Measurements from ENCODE around the gene RFPL3.
A peak's percentile ranks its signal among the peaks of the same experiment; 100 is the strongest.
"Not testable (repeated sequence)": the region's sequence is repeated elsewhere in the genome, so short reads cannot be mapped to it uniquely, and the experiment has no call there.

The RFPL3 gene

DNA sequence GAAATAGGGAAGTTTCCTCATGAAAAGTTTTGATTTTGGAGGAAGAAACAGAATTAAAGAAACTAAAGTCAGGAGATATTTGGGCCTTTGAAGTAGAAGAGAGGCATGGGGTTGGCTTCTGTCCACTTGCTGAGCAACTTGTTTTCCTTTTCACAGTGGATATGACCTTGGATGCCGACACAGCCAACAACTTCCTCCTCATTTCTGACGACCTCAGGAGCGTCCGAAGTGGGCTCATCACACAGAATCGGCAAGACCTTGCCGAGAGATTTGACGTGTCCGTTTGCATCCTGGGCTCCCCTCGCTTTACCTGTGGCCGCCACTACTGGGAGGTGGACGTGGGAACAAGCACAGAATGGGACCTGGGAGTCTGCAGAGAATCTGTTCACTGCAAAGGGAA is 2.4 kb downstream of the RFPL3 start:
- H3K36me3 ChIP-seq (ENCODE audit: control insufficient read depth, insufficient read depth, low read length) = not testable (repeated sequence)

DNA sequence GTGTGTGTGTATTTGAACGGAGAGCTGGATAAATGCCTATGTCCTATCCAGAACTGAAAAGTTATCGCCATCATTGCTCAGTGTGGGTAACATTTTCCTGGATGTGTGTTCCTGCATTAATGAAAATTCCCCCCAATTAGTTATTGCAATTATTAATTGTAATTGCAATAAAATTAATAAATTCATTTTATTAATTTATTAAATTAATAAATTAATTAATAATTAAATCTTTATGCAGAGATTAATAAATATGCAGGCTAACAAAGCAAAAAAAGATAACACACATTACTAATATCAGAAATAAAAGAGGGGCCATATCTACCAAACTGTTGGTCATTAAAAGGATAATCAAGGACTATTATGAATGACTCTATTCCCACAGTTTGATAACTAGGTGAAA is 3.6 kb downstream of the RFPL3 start:
- Histone ChIP-seq H3K9ac (ENCODE audit: low read length) (no peak overlapping the region), H3K18ac (ENCODE audit: low read length) (no peak overlapping the region), H3K27me3 (ENCODE audit: insufficient read depth, low read length, poor library complexity) (no peaks in the 10 kb centered on the region), H3K4me2 (ENCODE audit: low read length) (no peak overlapping the region), H3K4me3 (ENCODE audit: low read length) (no peak overlapping the region), H4K8ac (ENCODE audit: low read depth, low read length) (no peak overlapping the region), H2BK120ac (ENCODE audit: low read depth, low read length) (no peak overlapping the region), H2AK5ac (ENCODE audit: low read length) (no peak overlapping the region), H3K36me3 (ENCODE audit: control insufficient read depth, insufficient read depth, low read length) (no peaks in the 10 kb centered on the region), H3K79me1 (ENCODE audit: low read length) (no peaks in the 10 kb centered on the region), H3K56ac (ENCODE audit: low read length) (no peak overlapping the region), H3K23ac (ENCODE audit: low read length) (no peak overlapping the region), H3K79me2 (ENCODE audit: control insufficient read depth, insufficient read depth, low read length) (no peaks in the 10 kb centered on the region), H2BK5ac (ENCODE audit: low read length) (no peak overlapping the region), H3K4me1 (ENCODE audit: control insufficient read depth, low read depth, low read length) (no peaks in the 10 kb centered on the region), H3K4ac (ENCODE audit: low read depth, low read length) (no peak overlapping the region), H2BK15ac (replicated peaks; ENCODE audit: low read depth) (no peak overlapping the region), H4K5ac (ENCODE audit: low read length) (no peak overlapping the region), H3K27ac (ENCODE audit: low read depth, low read length) (no peak overlapping the region)
- WGBS (ENCODE audit: extremely low coverage, insufficient coverage, low lambda C conversion rate) = no CpG with 5 or more reads among the region's 2 CpGs
- no peak for DNase-seq

More for the DNA sequence above, 2.4 kb downstream of the RFPL3 start:
- H3K4me3 ChIP-seq (ENCODE audit: low read length); H3K4ac ChIP-seq (ENCODE audit: low read depth, low read length); H3K27me3 ChIP-seq (ENCODE audit: insufficient read depth, low read length, poor library complexity); H3K4me2 ChIP-seq (ENCODE audit: low read length); H3K9ac ChIP-seq (ENCODE audit: low read length); H2AK5ac ChIP-seq (ENCODE audit: low read length); H2BK5ac ChIP-seq (ENCODE audit: low read length); H3K23ac ChIP-seq (ENCODE audit: low read length); H4K5ac ChIP-seq (ENCODE audit: low read length); H3K27ac ChIP-seq (ENCODE audit: low read depth, low read length); H3K4me1 ChIP-seq (ENCODE audit: control insufficient read depth, low read depth, low read length); H3K79me1 ChIP-seq (ENCODE audit: low read length); H2BK15ac ChIP-seq (replicated peaks; ENCODE audit: low read depth); H2BK120ac ChIP-seq (ENCODE audit: low read depth, low read length); H3K56ac ChIP-seq (ENCODE audit: low read length); H3K79me2 ChIP-seq (ENCODE audit: control insufficient read depth, insufficient read depth, low read length); H3K18ac ChIP-seq (ENCODE audit: low read length); H4K8ac ChIP-seq (ENCODE audit: low read depth, low read length); DNase-seq: not testable (repeated sequence)
- WGBS (ENCODE audit: extremely low coverage, insufficient coverage, low lambda C conversion rate) = no CpG with 5 or more reads among the region's 11 CpGs

DNA sequence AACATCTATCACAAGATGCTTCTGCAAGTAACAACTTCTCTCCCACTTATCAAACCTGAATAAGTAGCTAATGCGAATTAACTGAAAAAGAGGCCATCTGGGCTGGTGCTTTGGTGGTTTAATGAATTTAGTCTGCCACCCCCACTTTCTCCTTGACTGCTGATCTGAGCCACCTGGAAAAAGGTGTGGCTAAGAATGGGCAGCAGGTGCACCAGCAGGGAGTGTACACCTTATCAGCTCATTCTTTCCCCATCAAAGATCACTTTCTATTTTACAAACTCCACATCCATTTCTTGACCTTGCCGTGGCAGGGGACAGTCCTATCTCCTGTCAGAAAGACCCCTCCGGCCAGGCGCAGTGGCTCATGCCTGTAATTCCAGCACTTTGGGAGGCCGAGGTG is 6.5 kb downstream of the RFPL3 start:
- Histone ChIP-seq H4K5ac (ENCODE audit: low read length) (no peak overlapping the region), H3K18ac (ENCODE audit: low read length) (no peak overlapping the region), H4K8ac (ENCODE audit: low read depth, low read length) (no peak overlapping the region), H3K79me2 (ENCODE audit: control insufficient read depth, insufficient read depth, low read length) (no peaks in the 10 kb centered on the region), H2BK120ac (ENCODE audit: low read depth, low read length) (no peak overlapping the region), H3K79me1 (ENCODE audit: low read length) (no peaks in the 10 kb centered on the region), H3K27me3 (ENCODE audit: insufficient read depth, low read length, poor library complexity) (no peaks in the 10 kb centered on the region), H3K27ac (ENCODE audit: low read depth, low read length) (no peak overlapping the region), H3K23ac (ENCODE audit: low read length) (no peak overlapping the region), H3K4me2 (ENCODE audit: low read length) (no peak overlapping the region), H3K4me3 (ENCODE audit: low read length) (no peak overlapping the region), H2BK15ac (replicated peaks; ENCODE audit: low read depth) (no peak overlapping the region), H3K56ac (ENCODE audit: low read length) (no peak overlapping the region), H3K4ac (ENCODE audit: low read depth, low read length) (no peak overlapping the region), H2BK5ac (ENCODE audit: low read length) (no peak overlapping the region), H3K4me1 (ENCODE audit: control insufficient read depth, low read depth, low read length) (no peaks in the 10 kb centered on the region), H3K9ac (ENCODE audit: low read length) (no peak overlapping the region), H2AK5ac (ENCODE audit: low read length) (no peak overlapping the region), H3K36me3 (ENCODE audit: control insufficient read depth, insufficient read depth, low read length) (no peaks in the 10 kb centered on the region)
- no CpG with 5 or more reads among the region's 5 CpGs for WGBS (ENCODE audit: extremely low coverage, insufficient coverage, low lambda C conversion rate)
- DNase-seq = no peak

DNA sequence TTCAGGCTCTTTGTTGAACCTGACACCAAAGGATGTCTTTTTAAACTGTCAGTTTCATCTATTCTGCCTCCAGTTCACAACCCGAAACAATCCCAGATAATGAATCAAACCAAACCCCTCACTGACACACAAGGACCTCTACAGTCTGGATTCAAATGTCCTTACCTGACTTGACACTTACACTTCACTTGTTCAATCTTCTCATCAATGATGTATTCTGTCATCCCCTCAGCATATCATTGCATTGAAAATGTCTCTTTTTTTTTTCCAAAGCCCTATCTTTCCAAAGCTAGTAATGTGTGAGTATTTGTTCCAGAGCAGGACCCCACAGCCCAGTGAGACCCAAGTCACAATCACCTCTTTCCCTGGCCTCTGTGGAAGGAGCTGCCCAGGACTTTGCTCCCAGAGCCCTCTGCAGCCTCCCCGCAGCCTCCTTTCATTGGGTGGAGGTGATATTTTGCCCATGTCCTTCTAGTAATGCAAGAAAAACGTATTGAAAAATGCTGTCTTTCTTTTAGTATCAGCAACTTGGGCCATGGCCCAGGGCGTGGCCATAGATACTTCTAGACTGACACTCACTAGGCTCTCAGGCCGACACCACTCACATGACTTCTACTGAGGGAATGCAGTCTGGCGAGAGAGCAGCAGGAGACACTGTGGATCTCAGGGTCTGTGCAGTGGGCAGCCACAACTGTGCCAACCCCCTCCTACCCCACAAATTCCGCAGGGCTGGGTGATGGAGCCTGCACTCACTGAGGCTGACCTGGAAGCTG is 18.2 kb downstream of the RFPL3 start:
- Histone ChIP-seq H3K27ac (ENCODE audit: low read depth, low read length) (no peak overlapping the region), H3K9ac (ENCODE audit: low read length) (no peak overlapping the region), H3K56ac (ENCODE audit: low read length) (no peak overlapping the region), H4K8ac (ENCODE audit: low read depth, low read length) (no peak overlapping the region), H3K27me3 (ENCODE audit: insufficient read depth, low read length, poor library complexity) (no peaks in the 10 kb centered on the region), H3K4ac (ENCODE audit: low read depth, low read length) (no peak overlapping the region), H2BK120ac (ENCODE audit: low read depth, low read length) (no peak overlapping the region), H3K18ac (ENCODE audit: low read length) (no peak overlapping the region), H4K5ac (ENCODE audit: low read length) (no peak overlapping the region), H3K4me2 (ENCODE audit: low read length) (no peak overlapping the region), H2AK5ac (ENCODE audit: low read length) (no peak overlapping the region), H2BK5ac (ENCODE audit: low read length) (no peak overlapping the region), H3K4me3 (ENCODE audit: low read length) (no peak overlapping the region), H3K4me1 (ENCODE audit: control insufficient read depth, low read depth, low read length) (no peaks in the 10 kb centered on the region), H3K23ac (ENCODE audit: low read length) (no peak overlapping the region), H3K36me3 (ENCODE audit: control insufficient read depth, insufficient read depth, low read length) (no peaks in the 10 kb centered on the region), H3K79me1 (ENCODE audit: low read length) (no peaks in the 10 kb centered on the region), H2BK15ac (replicated peaks; ENCODE audit: low read depth) (no peak overlapping the region), H3K79me2 (ENCODE audit: control insufficient read depth, insufficient read depth, low read length) (no peaks in the 10 kb centered on the region)
- DNase-seq = no peak
- no CpG with 5 or more reads among the region's 7 CpGs for WGBS (ENCODE audit: extremely low coverage, insufficient coverage, low lambda C conversion rate)

DNA sequence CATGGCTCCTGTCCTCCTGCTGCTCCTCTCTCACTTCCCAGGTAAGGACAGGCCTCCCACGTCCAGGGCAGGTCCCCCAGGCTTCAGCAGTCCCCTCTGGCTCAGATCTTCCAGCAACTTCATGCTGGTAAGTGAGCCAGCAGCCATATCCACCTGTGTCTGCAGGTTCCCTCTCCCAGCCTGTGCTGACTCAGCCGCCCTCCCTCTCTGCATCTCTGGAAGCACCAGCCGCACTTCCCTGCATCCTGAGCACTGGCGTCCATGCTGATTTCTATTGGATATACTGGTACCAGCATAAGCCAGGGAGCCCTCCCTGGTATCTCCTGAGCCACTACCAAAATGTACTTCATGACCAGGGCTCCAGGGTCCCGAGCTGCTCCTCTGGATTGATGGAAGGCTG is 19.0 kb downstream of the RFPL3 start:
- no peak overlapping the region for H2BK120ac ChIP-seq (ENCODE audit: low read depth, low read length)
- H2BK15ac ChIP-seq (replicated peaks; ENCODE audit: low read depth) = no peak overlapping the region
- H3K79me2 ChIP-seq (ENCODE audit: control insufficient read depth, insufficient read depth, low read length) = no peaks in the 10 kb centered on the region
- no peak overlapping the region for H2AK5ac ChIP-seq (ENCODE audit: low read length)
- H3K23ac ChIP-seq (ENCODE audit: low read length) = no peak overlapping the region
- H3K36me3 ChIP-seq (ENCODE audit: control insufficient read depth, insufficient read depth, low read length) = no peaks in the 10 kb centered on the region
- H3K18ac ChIP-seq (ENCODE audit: low read length) = no peak overlapping the region
- no CpG with 5 or more reads among the region's 5 CpGs for WGBS (ENCODE audit: extremely low coverage, insufficient coverage, low lambda C conversion rate)
- no peak overlapping the region for H3K56ac ChIP-seq (ENCODE audit: low read length)
- no peak overlapping the region for H4K8ac ChIP-seq (ENCODE audit: low read depth, low read length)
- no peak overlapping the region for H2BK5ac ChIP-seq (ENCODE audit: low read length)
- H3K4ac ChIP-seq (ENCODE audit: low read depth, low read length) = no peak overlapping the region
- H3K27me3 ChIP-seq (ENCODE audit: insufficient read depth, low read length, poor library complexity) = no peaks in the 10 kb centered on the region
- DNase-seq = no peak
- no peak overlapping the region for H3K4me3 ChIP-seq (ENCODE audit: low read length)
- no peaks in the 10 kb centered on the region for H3K79me1 ChIP-seq (ENCODE audit: low read length)
- H3K27ac ChIP-seq (ENCODE audit: low read depth, low read length) = no peak overlapping the region
- no peaks in the 10 kb centered on the region for H3K4me1 ChIP-seq (ENCODE audit: control insufficient read depth, low read depth, low read length)
- H3K4me2 ChIP-seq (ENCODE audit: low read length) = no peak overlapping the region
- no peak overlapping the region for H3K9ac ChIP-seq (ENCODE audit: low read length)
- H4K5ac ChIP-seq (ENCODE audit: low read length) = no peak overlapping the region

DNA sequence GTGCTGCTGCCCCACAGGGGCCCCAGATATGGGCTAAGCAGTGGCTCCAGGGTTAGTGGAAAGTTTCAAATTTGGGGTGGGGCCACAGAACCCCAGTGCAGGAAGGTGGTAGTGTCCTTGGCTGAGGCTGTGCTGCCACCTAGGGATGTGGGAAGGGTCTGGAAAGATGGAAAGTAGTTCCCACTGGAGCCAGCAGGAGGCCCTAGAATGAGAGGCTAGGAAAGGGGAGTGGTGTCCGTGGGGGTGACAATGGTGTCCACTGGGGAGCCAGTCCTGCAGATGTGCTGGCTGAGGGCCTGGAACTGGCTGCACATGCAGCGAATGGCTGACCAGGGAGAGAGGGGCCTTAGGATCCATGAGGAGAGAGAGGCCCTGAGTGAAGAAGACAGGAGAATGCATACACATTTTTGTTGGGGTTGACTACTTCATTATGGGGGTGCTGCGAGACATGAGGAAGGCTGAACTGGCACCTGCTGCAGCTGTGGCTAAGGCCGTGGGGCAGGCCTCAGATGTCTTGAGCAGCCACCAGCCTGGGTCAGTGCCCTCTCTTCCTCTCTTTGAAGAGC is 21.1 kb downstream of the RFPL3 start:
- no peak overlapping the region for H2BK120ac ChIP-seq (ENCODE audit: low read depth, low read length)
- no peak overlapping the region for H3K4me2 ChIP-seq (ENCODE audit: low read length)
- H3K9ac ChIP-seq (ENCODE audit: low read length) = no peak overlapping the region
- no peaks in the 10 kb centered on the region for H3K79me2 ChIP-seq (ENCODE audit: control insufficient read depth, insufficient read depth, low read length)
- peak; percentile 80 for DNase-seq
- H2AK5ac ChIP-seq (ENCODE audit: low read length) = no peak overlapping the region
- no peak overlapping the region for H2BK5ac ChIP-seq (ENCODE audit: low read length)
- H3K4me3 ChIP-seq (ENCODE audit: low read length) = no peak overlapping the region
- no peak overlapping the region for H2BK15ac ChIP-seq (replicated peaks; ENCODE audit: low read depth)
- no peak overlapping the region for H3K4ac ChIP-seq (ENCODE audit: low read depth, low read length)
- no peaks in the 10 kb centered on the region for H3K79me1 ChIP-seq (ENCODE audit: low read length)
- H3K27ac ChIP-seq (ENCODE audit: low read depth, low read length) = no peak overlapping the region
- no peaks in the 10 kb centered on the region for H3K27me3 ChIP-seq (ENCODE audit: insufficient read depth, low read length, poor library complexity)
- H3K36me3 ChIP-seq (ENCODE audit: control insufficient read depth, insufficient read depth, low read length) = no peaks in the 10 kb centered on the region
- H3K18ac ChIP-seq (ENCODE audit: low read length) = no peak overlapping the region
- no peaks in the 10 kb centered on the region for H3K4me1 ChIP-seq (ENCODE audit: control insufficient read depth, low read depth, low read length)
- H4K8ac ChIP-seq (ENCODE audit: low read depth, low read length) = no peak overlapping the region
- WGBS (ENCODE audit: extremely low coverage, insufficient coverage, low lambda C conversion rate) = no CpG with 5 or more reads among the region's 4 CpGs
- H3K56ac ChIP-seq (ENCODE audit: low read length) = no peak overlapping the region
- H4K5ac ChIP-seq (ENCODE audit: low read length) = no peak overlapping the region
- H3K23ac ChIP-seq (ENCODE audit: low read length) = no peak overlapping the region

All from mesendoderm (in vitro differentiated cells).